DOHH2 (cell line): Measurements from ENCODE around the gene PDE4C.

Source experiments
- H3F3A ChIP-seq: fragments of 200-600 bp; sonication (generic), shearing (Covaris generic); 2 replicates; pipeline ENCODE4 v1.6.0; 2016; ENCODE audit warnings: antibody characterized with exemption, mild to moderate bottlenecking; ENCODE audit not compliant: control insufficient read depth, insufficient read depth
- H3K27ac ChIP-seq: fragments of 200-600 bp; sonication (generic); 2 replicates; pipeline ENCODE4 v1.5.1; 2014; ENCODE audit warnings: low read depth, mild to moderate bottlenecking, low read length, moderate library complexity
- H3K27me3 ChIP-seq: fragments of 200-600 bp; sonication (generic); 2 replicates; pipeline ENCODE4 v1.6.1; 2014; ENCODE audit warnings: mild to moderate bottlenecking, low read length, mixed read lengths; ENCODE audit not compliant: control insufficient read depth
- H3K36me3 ChIP-seq: fragments of 200-600 bp; sonication (generic); 2 replicates; pipeline ENCODE4 v1.6.1; 2014; ENCODE audit warnings: mild to moderate bottlenecking, low read length, moderate library complexity, mixed read lengths; ENCODE audit not compliant: control insufficient read depth
- H3K4me1 ChIP-seq: fragments of 200-600 bp; sonication (generic); 2 replicates; pipeline ENCODE4 v1.6.1; 2014; ENCODE audit warnings: mild to moderate bottlenecking, low read length, mixed read lengths; ENCODE audit not compliant: control insufficient read depth
- H3K4me2 ChIP-seq: fragments of 200-600 bp; sonication (generic); 2 replicates; pipeline ENCODE4 v1.6.0; 2014; ENCODE audit warnings: mild to moderate bottlenecking, low read length, moderate library complexity
- H3K4me3 ChIP-seq: fragments of 200-600 bp; sonication (generic); 2 replicates; pipeline ENCODE4 v1.5.1; 2014; ENCODE audit warnings: mild to moderate bottlenecking, low read length, mixed read lengths
- H3K79me2 ChIP-seq: fragments of 200-600 bp; sonication (generic); 2 replicates; pipeline ENCODE4 v1.6.1; 2014; ENCODE audit warnings: mild to moderate bottlenecking, low read length, mixed read lengths; ENCODE audit not compliant: control insufficient read depth
- H3K9me2 ChIP-seq: fragments of 200-600 bp; sonication (generic); replicated peaks from 2 replicates; pipeline ENCODE4 v1.6.1; 2014; ENCODE audit warnings: mild to moderate bottlenecking, low read length, mixed read lengths; ENCODE audit not compliant: control insufficient read depth
- H3K9me3 ChIP-seq: fragments of 200-600 bp; sonication (generic); 2 replicates; pipeline ENCODE4 v1.6.1; 2014; ENCODE audit warnings: antibody characterized with exemption, low read length, mixed read lengths; ENCODE audit not compliant: control insufficient read depth, insufficient read depth
- H4K20me1 ChIP-seq: fragments of 200-600 bp; sonication (generic); 2 replicates; pipeline ENCODE4 v1.6.0; 2014; ENCODE audit warnings: low read depth, mild to moderate bottlenecking, antibody characterized with exemption, low read length, moderate library complexity; ENCODE audit not compliant: control insufficient read depth, insufficient read depth
- CTCF ChIP-seq: fragments of 200-600 bp; sonication (generic); IDR thresholded peaks from one replicate; pipeline ENCODE4 v1.5.1; 2014; ENCODE audit warnings: antibody characterized with exemption, mild to moderate bottlenecking, low read depth, low read length; ENCODE audit not compliant: poor library complexity, severe bottlenecking
- EZH2phosphoT487 ChIP-seq: fragments of 200-600 bp; sonication (generic); IDR thresholded peaks from 2 replicates; pipeline ENCODE4 v1.6.1; 2017; ENCODE audit warnings: borderline replicate concordance, mild to moderate bottlenecking, antibody characterized with exemption, low read length, moderate library complexity, mixed read lengths

The PDE4C gene

GRCh38 chr19:18198374-18198773 is 27.9 kb downstream of the PDE4C start:
- Histone ChIP-seq H3K36me3 (peaks cover 62% of the 10 kb centered on the region), H3K27ac (no peak overlapping the region), H4K20me1 (no peaks in the 10 kb centered on the region; the same call in 1 of the 2 replicates), H3K9me3 (no peaks in the 10 kb centered on the region), H3K4me1 (peaks cover 32% of the 10 kb centered on the region), H3K4me3 (no peak overlapping the region), H3K4me2 (no peak overlapping the region), H3K27me3 (no peaks in the 10 kb centered on the region), H3K9me2 (no peaks in the 10 kb centered on the region), H3K79me2 (peaks cover 34% of the 10 kb centered on the region), H3F3A (peaks cover 17% of the 10 kb centered on the region)
- TF ChIP-seq CTCF: no peak
- no peak for TF ChIP-seq EZH2phosphoT487

- peaks cover 32% of the 10 kb centered on the region for H3K79me2 ChIP-seq
- peaks cover 57% of the 10 kb centered on the region for H3K36me3 ChIP-seq
- no peaks in the 10 kb centered on the region for H3K27me3 ChIP-seq
- no peak for TF ChIP-seq CTCF
- TF ChIP-seq EZH2phosphoT487: no peak
- H3K4me1 ChIP-seq: peaks cover 27% of the 10 kb centered on the region
- no peak overlapping the region for H3K4me3 ChIP-seq
- no peaks in the 10 kb centered on the region; the same call in 1 of the 2 replicates for H4K20me1 ChIP-seq
- H3K9me2 ChIP-seq: no peaks in the 10 kb centered on the region
- H3K27ac ChIP-seq: no peak overlapping the region
- H3K9me3 ChIP-seq: no peaks in the 10 kb centered on the region
- H3F3A ChIP-seq: peaks cover 17% of the 10 kb centered on the region
- H3K4me2 ChIP-seq: no peak overlapping the region
These were observed 28.3 kb downstream of the PDE4C start for GRCh38 chr19:18197941-18198340.

GRCh38 chr19:18197306-18197705 is 28.9 kb downstream of the PDE4C start:
- Histone ChIP-seq H4K20me1 (no peaks in the 10 kb centered on the region; the same call in 1 of the 2 replicates), H3K27ac (no peak overlapping the region), H3K9me2 (no peaks in the 10 kb centered on the region), H3K4me3 (no peak overlapping the region), H3K9me3 (no peaks in the 10 kb centered on the region), H3K27me3 (no peaks in the 10 kb centered on the region), H3F3A (peaks cover 19% of the 10 kb centered on the region), H3K36me3 (peaks cover 53% of the 10 kb centered on the region), H3K4me2 (no peak overlapping the region), H3K4me1 (peaks cover 23% of the 10 kb centered on the region), H3K79me2 (peaks cover 26% of the 10 kb centered on the region)
- TF ChIP-seq CTCF: no peak
- TF ChIP-seq EZH2phosphoT487: no peak

- peaks cover 45% of the 10 kb centered on the region for H3K36me3 ChIP-seq
- no peak for TF ChIP-seq EZH2phosphoT487
- TF ChIP-seq CTCF: no peak
These were observed 29.8 kb downstream of the PDE4C start for GRCh38 chr19:18196511-18196845.

More at GRCh38 chr19:18196511-18196845, 29.8 kb downstream of the PDE4C start:
- no peak overlapping the region for H3K4me3 ChIP-seq
- no peaks in the 10 kb centered on the region for H3K9me3 ChIP-seq
- peaks cover 17% of the 10 kb centered on the region for H3K79me2 ChIP-seq
- H3K4me1 ChIP-seq: peaks cover 26% of the 10 kb centered on the region
- H3K9me2 ChIP-seq: no peaks in the 10 kb centered on the region
- no peak overlapping the region for H3K4me2 ChIP-seq
- no peak overlapping the region for H3K27ac ChIP-seq
- H3F3A ChIP-seq: peaks cover 23% of the 10 kb centered on the region
- H4K20me1 ChIP-seq: no peaks in the 10 kb centered on the region; the same call in 1 of the 2 replicates
- no peaks in the 10 kb centered on the region for H3K27me3 ChIP-seq
